ENCODE results near the gene CYBC1. TPM values are rescaled to one million over a fixed set of nuclear protein-coding genes. Genes with fewer than 3 reads are reported as not detected.

The CYBC1 gene
- total and polyA plus RNA-seq, 2 donors (not counting 1 experiment from before 2014, with no cell fraction given): 328 to 569 TPM

GRCh38 chr17:82392941-82393340 lies 57.6 kb downstream of the CYBC1 start:
- Histone ChIP-seq H4K20me1 (ENCODE audit: control insufficient read depth, insufficient read depth, low read length, poor library complexity, severe bottlenecking) (no peaks in the 10 kb centered on the region), H3K79me2 (ENCODE audit: control insufficient read depth, insufficient read depth, low read length) (no peaks in the 10 kb centered on the region), H3K4me1 (ENCODE audit: control insufficient read depth in 2 of 2, insufficient read depth in 2 of 2, low read length in 2 of 2) (no peaks in the 10 kb centered on the region), H3K4me2 (replicated peaks; ENCODE audit: low read depth, low read length, poor library complexity, severe bottlenecking) (no peak overlapping the region), H3K36me3 (replicated peaks in 1 of 2; ENCODE audit: control extremely low read depth in 1 of 2, control insufficient read depth in 1 of 2, extremely low read depth in 1 of 2, insufficient read depth in 2 of 2, low read length in 1 of 2) (peaks cover 3 to 17% of the 10 kb centered on the region in 2 experiments), H3K9me3 (ENCODE audit: control extremely low read depth in 1 of 3, control insufficient read depth in 2 of 3, insufficient read depth in 1 of 3, low read length in 2 of 3) (no peaks in the 10 kb centered on the region), H3K27ac (ENCODE audit: low read length in 2 of 2) (no peak overlapping the region), H3K27me3 (replicated peaks in 1 of 4; ENCODE audit: control extremely low read depth in 1 of 4, control insufficient read depth in 3 of 4, insufficient read depth in 4 of 4, low read length in 3 of 4) (no peaks in the 10 kb centered on the region), H3K4me3 (ENCODE audit: control extremely low read depth in 1 of 5, extremely low read depth in 1 of 5, insufficient read depth in 1 of 5, low read depth in 2 of 5, low read length in 4 of 5) (no peak overlapping the region), H3K9ac (ENCODE audit: low read length) (no peak overlapping the region), H2AFZ (ENCODE audit: insufficient read depth, low read depth, low read length, poor library complexity, severe bottlenecking) (no peak overlapping the region)
- TF ChIP-seq CTCF (IDR thresholded peaks at IDR 0.05) (no peak), EZH2 (IDR thresholded peaks at IDR 0.05; ENCODE audit: borderline replicate concordance, insufficient read depth, low read depth, low read length, poor library complexity, severe bottlenecking) (no peak)
- ATAC-seq (ENCODE audit: low read depth) (no peak), DNase-seq (no peak)
- Mint-ChIP-seq H3K27ac (no peak overlapping the region), H3K9me3 (ENCODE audit: insufficient read depth) (no peaks in the 10 kb centered on the region), H3K27me3 (no peaks in the 10 kb centered on the region), H3K4me1 (no peaks in the 10 kb centered on the region), H3K4me3 (no peak overlapping the region)
- ChIA-PET POLR2A (no interaction called here), CTCF (no interaction called here)
- 93% methylated on average over 15 of the region's 15 CpGs for WGBS (ENCODE audit: insufficient coverage)
- intact Hi-C loops (cut with micrococcal nuclease): no loop called here

Small RNAs within 50 kb of the gene (small RNA-seq; reads per million reads assigned to genes)
- not detected for gene RF00019 (ENCODE audit: insufficient read length, low read depth, low replicate concordance)

Other genes with a start within 250 kb of the CYBC1 start
- 67.2 and 82.0 TPM in 2 replicates for gene CCDC57, start 237.9 kb downstream of the CYBC1 start, total RNA-seq
- gene CCDC57, start 237.9 kb downstream of the CYBC1 start, polyA plus RNA-seq: 34.2 and 49.7 TPM in 2 replicates
- gene SLC16A3, start 221.7 kb downstream of the CYBC1 start, total RNA-seq: 65.2 and 65.7 TPM in 2 replicates
- gene SLC16A3, start 221.7 kb downstream of the CYBC1 start, polyA plus RNA-seq: 13.9 and 14.9 TPM in 2 replicates
- gene CSNK1D, start 177.1 kb downstream of the CYBC1 start, total RNA-seq: 241 and 258 TPM in 2 replicates
- 196 and 260 TPM in 2 replicates for gene CSNK1D, start 177.1 kb downstream of the CYBC1 start, polyA plus RNA-seq
- 0.58 and 0.67 TPM in 2 replicates for gene CD7, start 133.1 kb downstream of the CYBC1 start, total RNA-seq
- gene CD7, start 133.1 kb downstream of the CYBC1 start, polyA plus RNA-seq: 1.3 and 3.2 TPM in 2 replicates
- gene SECTM1, start 117.0 kb downstream of the CYBC1 start, total RNA-seq: 0.17 TPM in 1 of 2 replicates, not detected in the other
- 0.22 and 1.2 TPM in 2 replicates for gene SECTM1, start 117.0 kb downstream of the CYBC1 start, polyA plus RNA-seq
- gene TEX19, start 91.5 kb downstream of the CYBC1 start, total RNA-seq: not detected in 2 replicates
- not detected in 2 replicates for gene TEX19, start 91.5 kb downstream of the CYBC1 start, polyA plus RNA-seq
- not detected in 2 replicates for gene UTS2R, start 79.0 kb downstream of the CYBC1 start, total RNA-seq
- gene UTS2R, start 79.0 kb downstream of the CYBC1 start, polyA plus RNA-seq: 0.86 and 0.88 TPM in 2 replicates
- gene HEXD, start 32.4 kb downstream of the CYBC1 start, total RNA-seq: 128 TPM in 2 replicates
- 294 and 317 TPM in 2 replicates for gene HEXD, start 32.4 kb downstream of the CYBC1 start, polyA plus RNA-seq
- 30.5 and 35.0 TPM in 2 replicates for gene OGFOD3, start 32.2 kb downstream of the CYBC1 start, total RNA-seq
- gene OGFOD3, start 32.2 kb downstream of the CYBC1 start, polyA plus RNA-seq: 16.9 and 22.6 TPM in 2 replicates
- 103 and 104 TPM in 2 replicates for gene NARF, start 8.0 kb upstream of the CYBC1 start, total RNA-seq
- gene NARF, start 8.0 kb upstream of the CYBC1 start, polyA plus RNA-seq: 92.4 and 97.0 TPM in 2 replicates
- 62.7 and 64.3 TPM in 2 replicates for gene FOXK2, start 69.0 kb upstream of the CYBC1 start, total RNA-seq
- 16.5 and 19.7 TPM in 2 replicates for gene FOXK2, start 69.0 kb upstream of the CYBC1 start, polyA plus RNA-seq
- 63.3 and 72.7 TPM in 2 replicates for gene WDR45B, start 197.7 kb upstream of the CYBC1 start, total RNA-seq
- 54.3 and 84.9 TPM in 2 replicates for gene WDR45B, start 197.7 kb upstream of the CYBC1 start, polyA plus RNA-seq
- gene RAB40B, start 247.9 kb upstream of the CYBC1 start, total RNA-seq: 4.7 and 4.9 TPM in 2 replicates
- gene RAB40B, start 247.9 kb upstream of the CYBC1 start, polyA plus RNA-seq: 2.4 and 8.0 TPM in 2 replicates

Data from B cell (primary cell).